ENCODE measurements around the gene TTLL12. TPM values are rescaled to one million over a fixed set of nuclear protein-coding genes. Genes with fewer than 3 reads are reported as not detected.

The TTLL12 gene
- total RNA-seq, 2 donors from 2014 or later, result 21.0 to 25.1 TPM

- no peak overlapping the region for H3K27ac ChIP-seq
- WGBS, 2 donors, result 77 to 93% methylated on average over 6 to 36 of the region's 39 CpGs
- H3K27me3 ChIP-seq, result no peaks in the 10 kb centered on the region
- intact Hi-C loops (cut with DNase I), result no loop called here
- DNase-seq (no peak), ATAC-seq (no peak)
- H3K4me3 ChIP-seq, result no peak overlapping the region
- peaks cover 9 to 28% of the 10 kb centered on the region in 2 donors for H3K36me3 ChIP-seq (replicated peaks in 1 of 2; ENCODE audit: insufficient read depth in 1 of 2, low read depth in 2 of 2)
- no peaks in the 10 kb centered on the region for H3K9me3 ChIP-seq
- TF ChIP-seq POLR2A (IDR thresholded peaks at IDR 0.05) (no peak), CTCF (IDR thresholded peaks at IDR 0.05) (no peak)
- no peaks in the 10 kb centered on the region for H3K4me1 ChIP-seq
Observed at GRCh38 chr22:43173976-43174720, 12.8 kb downstream of the TTLL12 start.

GRCh38 chr22:43173566-43173965 is 13.4 kb downstream of the TTLL12 start:
- H3K27me3 ChIP-seq, result no peaks in the 10 kb centered on the region
- no peak overlapping the region for H3K4me3 ChIP-seq
- WGBS, 2 donors, result 96% methylated on average over 9 of the region's 9 CpGs; no CpG with 5 or more reads in 1 of the 2 donors
- no peaks in the 10 kb centered on the region for H3K9me3 ChIP-seq
- peaks cover 9 to 24% of the 10 kb centered on the region in 2 donors for H3K36me3 ChIP-seq (replicated peaks in 1 of 2; ENCODE audit: insufficient read depth in 1 of 2, low read depth in 2 of 2)
- intact Hi-C loops (cut with DNase I), result no loop called here
- no peak for TF ChIP-seq POLR2A (IDR thresholded peaks at IDR 0.05)
- TF ChIP-seq CTCF (IDR thresholded peaks at IDR 0.05), result no peak
- no peak for ATAC-seq
- DNase-seq, result no peak
- no peak overlapping the region for H3K27ac ChIP-seq
- no peaks in the 10 kb centered on the region for H3K4me1 ChIP-seq

- no peak for ATAC-seq
- peaks cover 9 to 19% of the 10 kb centered on the region in 2 donors for H3K36me3 ChIP-seq (replicated peaks in 1 of 2; ENCODE audit: insufficient read depth in 1 of 2, low read depth in 2 of 2)
- intact Hi-C loops (cut with DNase I), result no loop called here
Observed at GRCh38 chr22:43172191-43172590, 14.7 kb downstream of the TTLL12 start.

GRCh38 chr22:43171607-43172006 is 15.3 kb downstream of the TTLL12 start:
- ATAC-seq, result no peak
- intact Hi-C loops (cut with DNase I), result no loop called here
- no peaks in the 10 kb centered on the region for H3K27me3 ChIP-seq
- 82 to 100% methylated on average over 2 to 12 of the region's 12 CpGs for WGBS, 2 donors
- H3K27ac ChIP-seq, result no peak overlapping the region
- H3K4me3 ChIP-seq, result no peak overlapping the region
- TF ChIP-seq POLR2A (IDR thresholded peaks at IDR 0.05), result no peak
- no peak for TF ChIP-seq CTCF (IDR thresholded peaks at IDR 0.05)
- DNase-seq, result no peak
- H3K36me3 ChIP-seq (replicated peaks in 1 of 2; ENCODE audit: insufficient read depth in 1 of 2, low read depth in 2 of 2), result peaks cover 9 to 19% of the 10 kb centered on the region in 2 donors
- no peaks in the 10 kb centered on the region for H3K9me3 ChIP-seq
- no peaks in the 10 kb centered on the region for H3K4me1 ChIP-seq

More at GRCh38 chr22:43172191-43172590, 14.7 kb downstream of the TTLL12 start:
- H3K4me1 ChIP-seq, result no peaks in the 10 kb centered on the region
- 89 to 92% methylated on average over 17 to 19 of the region's 19 CpGs for WGBS, 2 donors
- no peak overlapping the region for H3K4me3 ChIP-seq
- TF ChIP-seq CTCF (IDR thresholded peaks at IDR 0.05) (no peak), POLR2A (IDR thresholded peaks at IDR 0.05) (no peak)
- no peak overlapping the region for H3K27ac ChIP-seq
- H3K9me3 ChIP-seq, result no peaks in the 10 kb centered on the region
- no peaks in the 10 kb centered on the region for H3K27me3 ChIP-seq
- no peak for DNase-seq

GRCh38 chr22:43171019-43171491 is 15.9 kb downstream of the TTLL12 start:
- H3K36me3 ChIP-seq (replicated peaks in 1 of 2; ENCODE audit: insufficient read depth in 1 of 2, low read depth in 2 of 2), result peaks cover 9 to 19% of the 10 kb centered on the region in 2 donors
- no peak overlapping the region for H3K27ac ChIP-seq
- DNase-seq (no peak), ATAC-seq (no peak)
- H3K4me3 ChIP-seq, result no peak overlapping the region
- WGBS, 2 donors, result 83 to 91% methylated on average over 9 to 14 of the region's 14 CpGs
- no peaks in the 10 kb centered on the region for H3K4me1 ChIP-seq
- H3K9me3 ChIP-seq, result no peaks in the 10 kb centered on the region
- intact Hi-C loops (cut with DNase I), result no loop called here
- no peak for TF ChIP-seq CTCF (IDR thresholded peaks at IDR 0.05)
- TF ChIP-seq POLR2A (IDR thresholded peaks at IDR 0.05), result no peak
- no peaks in the 10 kb centered on the region for H3K27me3 ChIP-seq
